Neural cell (in vitro differentiated cells): ENCODE data around the gene ZMAT5. TPM values are rescaled to one million over a fixed set of nuclear protein-coding genes. Genes with fewer than 3 reads are reported as not detected.

Source experiments
- H2AFZ ChIP-seq: fragments of 200-600, 300-800 bp; sonication (generic), shearing (Covaris generic); 2 replicates; pipeline ENCODE4 v1.6.0; 2014; ENCODE audit warnings: low read depth, mild to moderate bottlenecking, antibody characterized with exemption, low read length, moderate library complexity
- H3F3A ChIP-seq: fragments of 200-600 bp; shearing (Covaris generic); 2 replicates; pipeline ENCODE4 v1.6.1; 2016; ENCODE audit warnings: mild to moderate bottlenecking, moderate library complexity, mixed read lengths, antibody characterized with exemption, low read length; ENCODE audit not compliant: insufficient read depth, poor library complexity, severe bottlenecking
- H3K27ac ChIP-seq: fragments of 200-600, 300-800 bp; sonication (generic), shearing (Covaris generic); 2 replicates; pipeline ENCODE4 v1.5.1; 2014; ENCODE audit warnings: mild to moderate bottlenecking, low read length, moderate library complexity
- H3K27me3 ChIP-seq: fragments of 300-800, 200-600 bp; sonication (generic), shearing (Covaris generic); 2 replicates; pipeline ENCODE4 v1.6.0; 2014; ENCODE audit warnings: mild to moderate bottlenecking, low read depth, low read length, moderate library complexity; ENCODE audit not compliant: insufficient read depth
- H3K36me3 ChIP-seq: fragments of 300-800, 200-600 bp; sonication (generic), shearing (Covaris generic); 2 replicates; pipeline ENCODE4 v1.5.1; 2014; ENCODE audit warnings: mild to moderate bottlenecking, antibody characterized with exemption, low read length, moderate library complexity; ENCODE audit not compliant: insufficient read depth
- H3K4me2 ChIP-seq: fragments of 300-800, 200-600 bp; sonication (generic), shearing (Covaris generic); 2 replicates; pipeline ENCODE4 v1.6.0; 2014; ENCODE audit warnings: mild to moderate bottlenecking, low read length
- H3K4me3 ChIP-seq: fragments of 300-800, 200-600 bp; sonication (generic), shearing (Covaris generic); 2 replicates; pipeline ENCODE4 v1.5.1; 2014; ENCODE audit warnings: mild to moderate bottlenecking, low read length, moderate library complexity
- H3K79me2 ChIP-seq: fragments of 200-600 bp; shearing (Covaris generic); replicated peaks from 2 replicates; pipeline ENCODE4 v1.6.0; 2014; ENCODE audit warnings: mild to moderate bottlenecking, low read length, moderate library complexity; ENCODE audit not compliant: insufficient read depth
- H3K9ac ChIP-seq: fragments of 300-800, 200-600 bp; sonication (generic), shearing (Covaris generic); 2 replicates; pipeline ENCODE4 v1.6.1; 2016; ENCODE audit warnings: mild to moderate bottlenecking, low read length, mixed read lengths
- H3K9me2 ChIP-seq: fragments of 200-600 bp; shearing (Covaris generic); 2 replicates; pipeline ENCODE4 v1.6.1; 2016; ENCODE audit warnings: mild to moderate bottlenecking, low read length, mixed read lengths; ENCODE audit not compliant: insufficient read depth
- H3K9me3 ChIP-seq: fragments of 200-600, 300-800 bp; sonication (generic), shearing (Covaris generic); 2 replicates; pipeline ENCODE4 v1.6.1; 2016; ENCODE audit warnings: mild to moderate bottlenecking, mixed run types, low read length, moderate library complexity, mixed read lengths
- H4K20me1 ChIP-seq: fragments of 200-600 bp; shearing (Covaris generic); 2 replicates; pipeline ENCODE4 v1.6.1; 2016; ENCODE audit warnings: mild to moderate bottlenecking, mixed run types; ENCODE audit not compliant: insufficient read depth
- CTCF ChIP-seq: fragments of 450-650 bp; IDR thresholded peaks from 2 replicates; pipeline ENCODE4 v1.5.1; 2014; ENCODE audit warnings: antibody characterized with exemption, mild to moderate bottlenecking, moderate library complexity; ENCODE audit not compliant: poor library complexity, severe bottlenecking
- EP300 ChIP-seq: fragments of 450-650 bp; conservative IDR thresholded peaks from 2 replicates; pipeline ENCODE4 v1.6.1; 2014; ENCODE audit warnings: antibody characterized with exemption, mild to moderate bottlenecking, moderate library complexity; ENCODE audit not compliant: poor library complexity, severe bottlenecking
- EZH2 ChIP-seq: fragments of 200-600, 300-800 bp; shearing (Covaris generic), sonication (generic); IDR thresholded peaks from 2 replicates; pipeline ENCODE4 v1.6.1; 2014; ENCODE audit warnings: antibody characterized with exemption, low read length, borderline replicate concordance, mild to moderate bottlenecking; ENCODE audit not compliant: insufficient read depth, poor library complexity, severe bottlenecking
- MXI1 ChIP-seq: fragments of 450-650 bp; conservative IDR thresholded peaks from 2 replicates; pipeline ENCODE4 v1.6.1; 2014; ENCODE audit warnings: antibody characterized with exemption, mild to moderate bottlenecking; ENCODE audit not compliant: poor library complexity, severe bottlenecking
- POLR2AphosphoS5 ChIP-seq: IDR thresholded peaks from 2 replicates; pipeline ENCODE4 v1.6.1; 2012
- RAD21 ChIP-seq: fragments of 450-650 bp; conservative IDR thresholded peaks from 2 replicates; pipeline ENCODE4 v1.6.1; 2014; ENCODE audit warnings: antibody characterized with exemption, mild to moderate bottlenecking, moderate library complexity
- REST ChIP-seq: IDR thresholded peaks from 2 replicates; pipeline ENCODE4 v1.6.1; 2012; ENCODE audit warnings: borderline replicate concordance
- SMC3 ChIP-seq: fragments of 450-650 bp; conservative IDR thresholded peaks from 2 replicates; pipeline ENCODE4 v1.6.1; 2014; ENCODE audit warnings: antibody characterized with exemption, mild to moderate bottlenecking, moderate library complexity; ENCODE audit not compliant: poor library complexity
- TAF1 ChIP-seq: IDR thresholded peaks from 2 replicates; pipeline ENCODE4 v1.6.1; 2012; ENCODE audit warnings: low read depth
- polyA plus RNA-seq: library from polyadenylated mRNA; depleted of rRNA; stranded (reverse); fragments of >200 nt; gene quantifications from 2 replicates; pipeline ENCODE4 v1.2.3, GENCODE V29; 2014

The ZMAT5 gene
- polyA plus RNA-seq, 1 donor from 2014 or later = 54.9 TPM

- Histone ChIP-seq H3K9me2 (no peaks in the 10 kb centered on the region), H3K4me2 (no peak overlapping the region), H3K27ac (no peak overlapping the region), H3K9ac (no peak overlapping the region), H4K20me1 (no peaks in the 10 kb centered on the region), H3K9me3 (no peaks in the 10 kb centered on the region), H3K4me3 (no peak overlapping the region), H3K79me2 (no peaks in the 10 kb centered on the region), H2AFZ (no peak overlapping the region), H3K36me3 (no peaks in the 10 kb centered on the region), H3F3A (no peaks in the 10 kb centered on the region), H3K27me3 (no peaks in the 10 kb centered on the region)
- TF ChIP-seq SMC3 (no peak), EP300 (no peak), CTCF (no peak)
Observed at GRCh38 chr22:29753808-29754657, 12.8 kb downstream of the ZMAT5 start.

GRCh38 chr22:29751669-29752068 lies 15.1 kb downstream of the ZMAT5 start:
- Histone ChIP-seq H4K20me1 (no peaks in the 10 kb centered on the region), H3K36me3 (no peaks in the 10 kb centered on the region), H3K4me3 (no peak overlapping the region), H3K9ac (no peak overlapping the region), H3K27me3 (no peaks in the 10 kb centered on the region), H3K4me2 (no peak overlapping the region), H3K79me2 (no peaks in the 10 kb centered on the region), H3K27ac (no peak overlapping the region), H2AFZ (no peak overlapping the region), H3K9me2 (no peaks in the 10 kb centered on the region), H3K9me3 (no peaks in the 10 kb centered on the region), H3F3A (no peaks in the 10 kb centered on the region)
- TF ChIP-seq EP300 (no peak), POLR2AphosphoS5 (no peak), TAF1 (no peak), RAD21 (no peak), REST (no peak), CTCF (no peak), EZH2 (no peak), MXI1 (no peak), SMC3 (no peak)
